Measurements from ENCODE around the gene SMYD3.

- TF ChIP-seq CTCF (conservative IDR thresholded peaks at IDR 0.05 in 1 of 2, IDR thresholded peaks at IDR 0.05 in 1 of 2; ENCODE audit: low read depth in 1 of 2, low read length in 2 of 2) (no peak), EZH2 (IDR thresholded peaks at IDR 0.05; ENCODE audit: low read length, missing control alignments) (no peak)
These were observed 541.7 kb downstream of the SMYD3 start for GRCh38 chr1:245965398-245965797.
